NB4 (cell line): Measurements from ENCODE around the gene CPNE4.

Source experiments
- DNase-seq: peaks from one replicate; pipeline ENCODE4 v3.0.0; 2010; ENCODE audit warnings: low read depth
- H3K4me3 ChIP-seq: one replicate; pipeline ENCODE4 v1.5.1; 2011; ENCODE audit warnings: mild to moderate bottlenecking, low read depth, low read length, moderate library complexity
- CTCF ChIP-seq: IDR thresholded peaks from one replicate; pipeline ENCODE4 v1.5.1; 2012; ENCODE audit warnings: low read depth, low read length
- MAX ChIP-seq: IDR thresholded peaks from 2 replicates; pipeline ENCODE4 v1.6.1; 2011; ENCODE audit warnings: low read depth, low read length
- MYC ChIP-seq: IDR thresholded peaks from 2 replicates; pipeline ENCODE4 v1.6.1; 2011; ENCODE audit warnings: low read depth, low read length
- POLR2A ChIP-seq: IDR thresholded peaks from 2 replicates; pipeline ENCODE4 v1.6.1; 2011; ENCODE audit warnings: mild to moderate bottlenecking; ENCODE audit not compliant: insufficient read length; ENCODE audit errors: extremely low read depth

CPNE4 gene

DNA sequence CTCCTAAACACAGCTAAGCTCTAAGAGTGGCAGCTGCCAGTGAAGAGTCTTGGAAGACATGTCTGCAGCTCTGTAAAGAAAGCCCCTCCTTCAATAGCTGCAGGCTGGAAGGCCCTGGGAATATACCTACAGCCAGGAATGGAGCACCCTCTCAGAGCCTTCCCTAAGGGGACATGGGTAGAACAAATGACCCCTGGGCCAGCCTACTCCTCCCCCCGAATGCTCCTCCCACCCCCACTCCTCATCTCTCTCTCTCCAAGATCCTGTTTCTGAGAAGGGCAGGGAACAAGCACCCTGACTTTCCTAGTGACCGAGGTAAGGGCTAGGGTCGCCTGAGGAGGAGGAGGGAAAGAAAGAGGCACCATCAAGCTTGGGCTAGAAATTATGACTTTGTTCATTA is 20.7 kb downstream of the CPNE4 start:
- DNase-seq = no peak
- no peak for TF ChIP-seq POLR2A
- no peak for TF ChIP-seq CTCF
- no peak for TF ChIP-seq MAX
- no peak for TF ChIP-seq MYC
- H3K4me3 ChIP-seq = no peak overlapping the region

GRCh38 chr3:132009241-132009640 is 25.6 kb downstream of the CPNE4 start:
- DNase-seq = no peak

DNA sequence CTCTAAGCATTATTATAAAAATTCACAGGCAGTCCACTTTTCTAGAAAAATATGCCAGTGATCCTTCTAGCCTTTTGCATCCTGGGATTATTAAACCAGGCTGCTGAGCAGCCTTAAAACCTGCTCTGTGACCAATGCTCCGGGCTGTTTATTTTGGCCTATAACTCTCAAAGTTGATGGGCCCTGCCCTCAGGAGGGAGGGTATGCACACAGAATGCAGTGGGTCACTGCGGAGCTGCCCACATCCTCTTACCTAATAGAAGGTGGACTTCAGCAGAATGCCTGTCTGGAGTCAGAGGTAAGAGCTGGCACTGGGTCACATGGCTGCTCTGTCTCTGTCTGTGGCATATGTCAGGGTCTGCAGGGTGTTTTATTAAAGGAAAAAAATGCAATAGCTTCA is 26.0 kb downstream of the CPNE4 start:
- no peak for TF ChIP-seq MYC
- no peak for TF ChIP-seq CTCF
- TF ChIP-seq MAX = no peak
- no peak for TF ChIP-seq POLR2A
- no peak for DNase-seq
- H3K4me3 ChIP-seq = no peak overlapping the region

More at GRCh38 chr3:132009241-132009640, 25.6 kb downstream of the CPNE4 start:
- TF ChIP-seq MAX (no peak), POLR2A (no peak), MYC (no peak), CTCF (no peak)
- H3K4me3 ChIP-seq = no peak overlapping the region

DNA sequence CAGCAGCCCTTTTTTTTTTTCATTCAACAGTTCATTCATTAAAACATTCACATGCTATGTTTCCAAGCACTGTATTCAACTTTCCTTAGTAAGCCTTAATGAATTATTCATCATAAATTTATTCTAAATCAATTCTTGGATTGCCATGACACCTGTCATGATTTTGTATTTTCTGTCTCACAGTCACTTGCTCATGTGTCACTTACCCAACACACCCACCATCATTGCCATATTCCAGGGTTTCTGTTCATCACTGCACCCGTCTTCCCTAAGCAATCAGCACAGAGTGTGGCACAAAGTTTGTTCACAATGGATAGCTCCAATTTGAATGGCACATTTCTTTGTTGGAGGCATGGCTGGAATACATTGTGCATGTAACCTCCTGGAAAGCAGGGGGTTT is 27.2 kb downstream of the CPNE4 start:
- TF ChIP-seq MAX (no peak), CTCF (no peak), MYC (no peak), POLR2A (no peak)

DNA sequence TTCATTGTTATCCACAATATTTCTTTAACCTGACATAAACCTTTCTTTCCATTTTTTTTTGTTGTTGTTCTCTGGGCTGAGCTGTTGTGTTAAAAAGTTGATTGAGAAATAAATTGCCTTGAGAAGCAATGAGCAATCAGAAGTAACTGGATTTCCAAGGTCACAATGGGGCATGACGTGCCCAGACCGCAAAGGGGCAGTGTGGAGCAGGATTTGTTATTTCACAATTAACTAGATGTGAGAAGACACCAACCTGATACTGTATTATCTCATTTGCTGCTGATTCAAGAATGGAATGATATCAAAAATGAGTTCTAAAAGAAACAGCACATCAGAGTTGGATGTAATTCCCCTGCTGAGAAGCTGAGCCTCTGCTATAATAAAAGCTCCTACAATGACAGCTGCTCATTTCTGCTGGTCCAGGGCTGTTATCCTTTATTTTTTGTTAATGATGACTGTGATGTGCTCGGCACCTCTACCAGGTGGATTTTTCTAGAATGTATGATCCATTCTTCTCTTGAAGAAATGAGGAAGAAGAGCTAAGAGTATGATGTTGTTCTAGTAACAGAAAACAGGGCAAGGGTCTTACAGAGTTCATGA is 28.1 kb downstream of the CPNE4 start:
- TF ChIP-seq CTCF (peak; percentile 64), MYC (no peak)
- peak; percentile 53 for DNase-seq
- H3K4me3 ChIP-seq = no peak overlapping the region

More for the DNA sequence above, 27.2 kb downstream of the CPNE4 start:
- H3K4me3 ChIP-seq = no peak overlapping the region
- no peak for DNase-seq

DNA sequence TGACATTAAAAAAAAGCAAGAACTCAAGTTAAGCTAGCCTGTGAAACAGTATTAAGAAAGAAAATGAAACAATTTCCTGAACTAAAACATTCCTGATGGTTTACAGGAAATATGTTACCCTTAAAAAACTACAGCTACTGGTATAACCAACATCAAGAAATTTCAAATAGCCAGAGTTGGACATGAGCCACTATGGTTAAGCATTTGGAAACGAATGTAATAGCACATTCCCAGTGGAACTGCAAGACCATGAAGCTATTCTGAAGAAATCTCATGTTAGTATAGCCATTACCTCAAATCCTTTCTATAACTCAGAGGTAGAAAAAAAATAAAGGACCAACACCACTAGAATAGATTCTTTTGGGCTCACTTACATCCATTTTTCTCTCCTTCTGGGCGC is 30.2 kb downstream of the CPNE4 start:
- TF ChIP-seq CTCF (no peak), MAX (no peak), POLR2A (no peak), MYC (no peak)
- no peak overlapping the region for H3K4me3 ChIP-seq
- no peak for DNase-seq
